Measurements from ENCODE around the gene COMMD2. TPM values are rescaled to one million over a fixed set of nuclear protein-coding genes. Genes with fewer than 3 reads are reported as not detected.
A peak's percentile ranks its signal among the peaks of the same experiment; 100 is the strongest.

Gene COMMD2
- total RNA-seq, 3 donors from 2014 or later (not counting 1 experiment from before 2014, with no cell fraction given), result 39.9 to 42.9 (median 40.0) TPM

DNA sequence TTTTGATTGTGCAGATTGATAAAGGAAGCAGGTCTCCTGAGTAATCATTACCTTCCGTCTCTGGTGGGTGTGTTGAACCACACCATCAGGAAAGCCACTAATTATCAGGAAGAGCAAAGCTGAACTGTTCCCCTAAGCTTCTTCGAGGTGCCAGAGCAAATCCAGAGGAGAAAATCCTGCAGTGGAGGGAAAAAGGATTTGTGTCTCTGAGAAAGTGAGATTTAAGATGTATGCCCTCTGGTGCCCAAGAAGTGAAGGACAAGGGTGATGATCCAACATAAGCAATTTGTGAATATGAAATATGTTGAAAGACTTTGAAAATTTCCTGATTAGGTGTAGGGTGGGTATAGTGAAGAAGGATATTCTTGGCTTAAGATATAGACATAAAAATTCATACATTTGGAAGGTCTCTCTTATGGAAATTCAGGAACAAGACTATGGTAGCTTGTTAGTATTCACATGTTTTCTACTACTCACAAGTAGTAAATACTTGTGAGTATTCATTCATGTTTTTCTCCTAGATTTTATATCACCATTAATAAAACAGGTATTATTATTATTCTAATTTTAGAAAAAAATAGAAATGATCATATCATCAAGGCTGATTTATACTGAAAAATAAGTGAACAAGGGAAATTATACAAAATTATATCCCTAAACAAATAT is 34.8 kb downstream of the COMMD2 start:
- 43% methylated on average over 2 of the region's 2 CpGs for WGBS (ENCODE audit: insufficient coverage)
- intact Hi-C loops (cut with micrococcal nuclease), result loop anchor here (1.0 to 5.0 kb wide), 3 partner anchors 185 to 223 kb away; no protein-coding TSS in a partner anchor
- DNase-seq (peak in 1 of 2 donors; percentile 52), ATAC-seq (no peak)
- H3K27ac Mint-ChIP-seq, result no peak overlapping the region
- no peak overlapping the region for H3K4me3 ChIP-seq (ENCODE audit: low read length)
- no peak overlapping the region for H3K27ac ChIP-seq (ENCODE audit: low read length)
- no peaks in the 10 kb centered on the region for H3K4me1 ChIP-seq (ENCODE audit: control insufficient read depth, insufficient read depth, low read length)
- no peaks in the 10 kb centered on the region for H3K36me3 ChIP-seq (ENCODE audit: control insufficient read depth, insufficient read depth, low read length)
- no peaks in the 10 kb centered on the region for H3K4me1 Mint-ChIP-seq
- no peak overlapping the region for H3K4me3 Mint-ChIP-seq
- no peaks in the 10 kb centered on the region for H3K27me3 ChIP-seq (ENCODE audit: control insufficient read depth, insufficient read depth, low read length)
- H3K36me3 Mint-ChIP-seq, result no peaks in the 10 kb centered on the region
- no peaks in the 10 kb centered on the region for H3K9me3 ChIP-seq (ENCODE audit: control insufficient read depth, insufficient read depth, low read length)
- TF ChIP-seq, protein P1, sequence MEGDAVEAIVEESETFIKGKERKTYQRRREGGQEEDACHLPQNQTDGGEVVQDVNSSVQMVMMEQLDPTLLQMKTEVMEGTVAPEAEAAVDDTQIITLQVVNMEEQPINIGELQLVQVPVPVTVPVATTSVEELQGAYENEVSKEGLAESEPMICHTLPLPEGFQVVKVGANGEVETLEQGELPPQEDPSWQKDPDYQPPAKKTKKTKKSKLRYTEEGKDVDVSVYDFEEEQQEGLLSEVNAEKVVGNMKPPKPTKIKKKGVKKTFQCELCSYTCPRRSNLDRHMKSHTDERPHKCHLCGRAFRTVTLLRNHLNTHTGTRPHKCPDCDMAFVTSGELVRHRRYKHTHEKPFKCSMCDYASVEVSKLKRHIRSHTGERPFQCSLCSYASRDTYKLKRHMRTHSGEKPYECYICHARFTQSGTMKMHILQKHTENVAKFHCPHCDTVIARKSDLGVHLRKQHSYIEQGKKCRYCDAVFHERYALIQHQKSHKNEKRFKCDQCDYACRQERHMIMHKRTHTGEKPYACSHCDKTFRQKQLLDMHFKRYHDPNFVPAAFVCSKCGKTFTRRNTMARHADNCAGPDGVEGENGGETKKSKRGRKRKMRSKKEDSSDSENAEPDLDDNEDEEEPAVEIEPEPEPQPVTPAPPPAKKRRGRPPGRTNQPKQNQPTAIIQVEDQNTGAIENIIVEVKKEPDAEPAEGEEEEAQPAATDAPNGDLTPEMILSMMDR (IDR thresholded peaks at IDR 0.05), result peak; percentile 65
- H3K9me3 Mint-ChIP-seq, result no peaks in the 10 kb centered on the region
- peaks cover 4 to 18% of the 10 kb centered on the region in 2 donors for H3K27me3 Mint-ChIP-seq (ENCODE audit: low read depth in 2 of 2)

DNA sequence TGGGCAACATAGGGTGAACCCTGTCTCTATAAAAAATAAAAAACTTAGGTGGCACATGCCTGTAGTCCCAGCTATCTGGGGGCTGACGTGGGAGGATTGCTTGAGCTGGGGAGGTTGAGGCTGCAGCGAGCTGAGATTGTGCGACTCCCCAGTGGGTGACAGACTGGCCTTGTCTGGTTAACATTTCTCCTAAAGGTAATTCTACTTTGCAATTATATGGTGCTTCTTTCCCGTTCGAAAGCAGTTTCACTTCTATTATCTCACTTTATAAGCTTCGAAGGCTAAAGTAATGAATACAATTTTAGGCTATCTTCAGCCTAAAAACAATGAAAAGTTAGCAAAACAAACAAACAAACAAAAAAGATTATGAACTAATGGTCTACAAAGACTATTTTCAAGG is 35.3 kb downstream of the COMMD2 start:
- Histone ChIP-seq H3K27me3 (ENCODE audit: control insufficient read depth, insufficient read depth, low read length) (no peaks in the 10 kb centered on the region), H3K4me3 (ENCODE audit: low read length) (no peak overlapping the region), H3K9me3 (ENCODE audit: control insufficient read depth, insufficient read depth, low read length) (no peaks in the 10 kb centered on the region), H3K27ac (ENCODE audit: low read length) (no peak overlapping the region), H3K4me1 (ENCODE audit: control insufficient read depth, insufficient read depth, low read length) (no peaks in the 10 kb centered on the region), H3K36me3 (ENCODE audit: control insufficient read depth, insufficient read depth, low read length) (no peaks in the 10 kb centered on the region)
- no peak for DNase-seq
- Mint-ChIP-seq H3K27me3 (ENCODE audit: low read depth in 2 of 2) (peaks cover under 1 to 14% of the 10 kb centered on the region in 2 donors), H3K36me3 (no peaks in the 10 kb centered on the region), H3K9me3 (no peaks in the 10 kb centered on the region), H3K4me3 (no peak overlapping the region), H3K4me1 (no peaks in the 10 kb centered on the region), H3K27ac (no peak overlapping the region)
- no peak for ATAC-seq
- TF ChIP-seq, protein P1 (IDR thresholded peaks at IDR 0.05), result no peak
- intact Hi-C loops (cut with micrococcal nuclease), result loop anchor here (1.0 to 5.0 kb wide), 3 partner anchors 185 to 223 kb away; no protein-coding TSS in a partner anchor
- WGBS (ENCODE audit: insufficient coverage), result 96% methylated on average over 6 of the region's 6 CpGs

DNA sequence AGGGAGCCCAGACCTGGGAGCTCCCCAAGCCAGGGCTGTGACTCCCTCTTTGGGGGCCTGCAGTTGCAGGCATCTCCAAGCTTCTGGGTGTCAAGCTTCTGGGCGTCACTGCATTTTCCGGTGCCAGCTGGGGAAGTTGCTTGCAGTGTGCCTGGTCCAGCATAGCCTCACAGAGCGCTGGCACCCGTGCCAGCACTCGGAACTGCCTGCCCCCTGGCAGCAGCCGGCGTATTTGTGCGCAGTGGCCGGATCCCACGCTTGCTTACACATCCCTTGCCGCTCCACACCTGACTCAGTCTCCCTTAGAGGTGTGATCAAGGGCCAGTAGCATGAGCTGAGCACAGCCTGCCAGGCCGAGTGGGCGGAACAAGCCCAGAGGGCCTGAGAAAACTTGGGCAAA is 37.0 kb downstream of the COMMD2 start:
- Mint-ChIP-seq H3K27me3 (ENCODE audit: low read depth in 2 of 2) (peaks cover 0 to 3% of the 10 kb centered on the region in 2 donors), H3K4me3 (no peak overlapping the region), H3K9me3 (no peaks in the 10 kb centered on the region), H3K4me1 (no peaks in the 10 kb centered on the region), H3K36me3 (no peaks in the 10 kb centered on the region), H3K27ac (no peak overlapping the region)
- intact Hi-C loops (cut with micrococcal nuclease), result loop anchor here (5.0 kb wide), 1 partner anchor 183 kb away; no protein-coding TSS in a partner anchor
- DNase-seq, result no peak
- ATAC-seq, result no peak
- Histone ChIP-seq H3K4me3 (ENCODE audit: low read length) (no peak overlapping the region), H3K4me1 (ENCODE audit: control insufficient read depth, insufficient read depth, low read length) (no peaks in the 10 kb centered on the region), H3K9me3 (ENCODE audit: control insufficient read depth, insufficient read depth, low read length) (no peaks in the 10 kb centered on the region), H3K27ac (ENCODE audit: low read length) (no peak overlapping the region), H3K36me3 (ENCODE audit: control insufficient read depth, insufficient read depth, low read length) (no peaks in the 10 kb centered on the region), H3K27me3 (ENCODE audit: control insufficient read depth, insufficient read depth, low read length) (no peaks in the 10 kb centered on the region)
- TF ChIP-seq, protein P1 (IDR thresholded peaks at IDR 0.05), result no peak
- 94% methylated on average over 13 of the region's 13 CpGs for WGBS (ENCODE audit: insufficient coverage)
